SH-SY5Y (cell line): ENCODE results near the gene MACROH2A1.

ENCODE experiments used
- GATA2 ChIP-seq: IDR thresholded peaks from 2 replicates; pipeline ENCODE4 v1.6.1; 2011; ENCODE audit warnings: mild to moderate bottlenecking, low read depth, low read length
- GATA3 ChIP-seq: IDR thresholded peaks from 2 replicates; pipeline ENCODE4 v1.6.1; 2011; ENCODE audit warnings: low read depth, mild to moderate bottlenecking, low read length, moderate library complexity

The MACROH2A1 gene

GRCh38 chr5:135349886-135350285 lies 49.1 kb downstream of the MACROH2A1 start:
- no peak for TF ChIP-seq GATA3
- no peak for TF ChIP-seq GATA2

- TF ChIP-seq GATA3 (no peak), GATA2 (no peak)
These were observed 49.6 kb downstream of the MACROH2A1 start for GRCh38 chr5:135349451-135349850.

GRCh38 chr5:135348918-135349317 lies 50.1 kb downstream of the MACROH2A1 start:
- TF ChIP-seq GATA2, result no peak

GRCh38 chr5:135347392-135347791 lies 51.6 kb downstream of the MACROH2A1 start:
- TF ChIP-seq GATA2, result no peak

- TF ChIP-seq GATA2 (no peak), GATA3 (no peak)
These were observed 52.9 kb downstream of the MACROH2A1 start for GRCh38 chr5:135345956-135346731.

GRCh38 chr5:135344349-135344748 lies 54.7 kb downstream of the MACROH2A1 start:
- TF ChIP-seq GATA2 (no peak), GATA3 (no peak)

- TF ChIP-seq GATA3, result no peak
- no peak for TF ChIP-seq GATA2
These were observed 55.6 kb downstream of the MACROH2A1 start for GRCh38 chr5:135343413-135343812.

GRCh38 chr5:135342551-135342875 lies 56.5 kb downstream of the MACROH2A1 start:
- TF ChIP-seq GATA3 (no peak), GATA2 (no peak)

- TF ChIP-seq GATA3 (no peak), GATA2 (no peak)
These were observed 57.1 kb downstream of the MACROH2A1 start for GRCh38 chr5:135341696-135342550.

GRCh38 chr5:135341016-135341666 lies 57.9 kb downstream of the MACROH2A1 start:
- TF ChIP-seq GATA3 (no peak), GATA2 (peak; percentile 45; the same call in 1 of the 2 replicates)

GRCh38 chr5:135340568-135340967 lies 58.5 kb downstream of the MACROH2A1 start:
- TF ChIP-seq GATA3, result no peak
- TF ChIP-seq GATA2, result no peak

GRCh38 chr5:135339623-135340022 lies 59.4 kb downstream of the MACROH2A1 start:
- TF ChIP-seq GATA3 (no peak), GATA2 (no peak)

- no peak for TF ChIP-seq GATA2
- no peak for TF ChIP-seq GATA3
These were observed 59.8 kb downstream of the MACROH2A1 start for GRCh38 chr5:135339189-135339588.

GRCh38 chr5:135337064-135337463 lies 62.0 kb downstream of the MACROH2A1 start:
- TF ChIP-seq GATA3 (no peak), GATA2 (no peak)
